DOHH2 (cell line): Measurements from ENCODE around the gene VTA1.
"Not testable (repeated sequence)": the region's sequence is repeated elsewhere in the genome, so short reads cannot be mapped to it uniquely, and the experiment has no call there.

ENCODE experiments used
- CTCF ChIP-seq: fragments of 200-600 bp; sonication (generic); IDR thresholded peaks from one replicate; pipeline ENCODE4 v1.5.1; 2014; ENCODE audit warnings: antibody characterized with exemption, mild to moderate bottlenecking, low read depth, low read length; ENCODE audit not compliant: poor library complexity, severe bottlenecking
- EZH2phosphoT487 ChIP-seq: fragments of 200-600 bp; sonication (generic); IDR thresholded peaks from 2 replicates; pipeline ENCODE4 v1.6.1; 2017; ENCODE audit warnings: borderline replicate concordance, mild to moderate bottlenecking, antibody characterized with exemption, low read length, moderate library complexity, mixed read lengths

- not testable (repeated sequence) for TF ChIP-seq CTCF, EZH2phosphoT487
These were observed 41.3 kb downstream of the VTA1 start for GRCh38 chr6:142188341-142188740.
